Chondrocyte (in vitro differentiated cells): Measurements from ENCODE around the gene PGPEP1. TPM values are rescaled to one million over a fixed set of nuclear protein-coding genes. Genes with fewer than 3 reads are reported as not detected.
"Not testable (repeated sequence)": the region's sequence is repeated elsewhere in the genome, so short reads cannot be mapped to it uniquely, and the experiment has no call there.

ENCODE experiments used
- DNase-seq: peaks from one replicate; pipeline ENCODE4 v3.0.0; 2021; ENCODE audit warnings: mixed read lengths, low spot score
- H3K27ac Mint-ChIP-seq: one replicate; pipeline ENCODE4 v1.8.0; 2021; ENCODE audit warnings: mild to moderate bottlenecking, moderate library complexity, mixed read lengths; ENCODE audit not compliant: unreplicated experiment
- H3K27me3 Mint-ChIP-seq: 2 replicates; pipeline ENCODE4 v1.8.0; 2021; ENCODE audit warnings: low read depth, mixed read lengths
- H3K36me3 Mint-ChIP-seq: 2 replicates; pipeline ENCODE4 v1.8.0; 2021; ENCODE audit warnings: low read depth, mixed read lengths
- H3K4me1 Mint-ChIP-seq: 2 replicates; pipeline ENCODE4 v1.8.0; 2021; ENCODE audit warnings: low read depth, mild to moderate bottlenecking, mixed read lengths
- H3K4me3 Mint-ChIP-seq: one replicate; pipeline ENCODE4 v1.8.0; 2021; ENCODE audit warnings: mild to moderate bottlenecking, moderate library complexity, mixed read lengths; ENCODE audit not compliant: unreplicated experiment
- H3K9me3 Mint-ChIP-seq: 2 replicates; pipeline ENCODE4 v1.8.0; 2021; ENCODE audit warnings: low read depth, mixed read lengths
- CTCF ChIP-seq: fragments of 200-600 bp; sonication (generic); IDR thresholded peaks from 2 replicates; pipeline ENCODE4 v1.5.0; 2021; ENCODE audit warnings: antibody characterized with exemption, mild to moderate bottlenecking, moderate library complexity
- total RNA-seq: library from RNA; stranded (reverse); gene quantifications from 3 replicates; pipeline ENCODE4 v1.2.1, GENCODE V29; 2021

Gene PGPEP1
- total RNA-seq, 1 donor from 2014 or later: 21.5 TPM

DNA sequence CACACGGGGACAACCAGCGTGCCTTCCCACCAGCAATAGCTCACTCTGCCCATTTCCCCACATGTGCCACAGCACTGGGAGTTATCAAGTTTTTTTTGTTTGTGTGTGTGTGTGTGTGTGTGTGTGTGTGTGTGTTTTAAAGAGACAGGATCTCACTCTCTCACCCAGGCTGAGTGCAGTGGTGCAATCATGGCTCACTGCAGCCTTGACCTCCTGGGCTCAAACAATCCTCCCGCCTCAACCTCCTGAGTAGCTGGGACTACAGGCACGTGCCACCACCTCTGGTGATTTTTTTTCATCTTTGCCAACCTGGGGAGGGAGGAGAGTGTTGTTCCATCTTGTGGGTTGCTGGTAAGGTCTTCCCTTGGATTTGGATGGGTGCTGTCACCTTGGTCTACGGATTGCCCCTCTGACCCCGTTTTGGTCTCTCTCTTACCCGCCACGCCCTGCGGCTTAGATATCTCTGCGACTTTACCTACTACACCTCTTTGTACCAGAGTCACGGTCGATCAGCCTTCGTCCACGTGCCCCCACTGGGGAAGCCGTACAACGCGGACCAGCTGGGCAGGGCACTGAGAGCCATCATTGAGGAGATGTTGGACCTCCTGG, 22.6 kb downstream of the PGPEP1 start:
- no peaks in the 10 kb centered on the region for H3K27me3 Mint-ChIP-seq
- H3K36me3 Mint-ChIP-seq: peaks cover 14% of the 10 kb centered on the region
- H3K4me1 Mint-ChIP-seq: peaks cover 29% of the 10 kb centered on the region
- no peak overlapping the region for H3K4me3 Mint-ChIP-seq
- no peaks in the 10 kb centered on the region for H3K9me3 Mint-ChIP-seq
- no peak for TF ChIP-seq CTCF
- H3K27ac Mint-ChIP-seq: peak overlapping the region; percentile 98
- DNase-seq: no peak

DNA sequence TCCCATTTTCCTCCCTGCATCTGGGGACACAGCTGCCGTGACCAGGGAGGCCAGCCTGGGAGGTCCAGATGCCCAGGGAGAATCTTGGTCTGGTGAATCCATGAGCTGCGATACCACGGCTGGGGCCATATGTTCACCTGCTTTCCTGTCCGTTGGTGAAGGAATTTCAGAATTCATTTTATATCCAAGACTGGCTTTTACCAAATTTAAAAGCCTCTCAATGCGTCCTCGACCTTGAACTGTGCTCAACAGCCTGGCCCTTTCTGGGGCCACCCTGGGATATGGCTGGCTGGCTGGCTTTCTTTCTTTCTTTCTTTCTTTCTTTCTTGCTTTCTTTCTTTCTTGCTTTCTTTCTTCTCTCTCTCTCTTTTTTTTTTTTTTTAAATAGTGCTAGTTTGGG, 23.4 kb downstream of the PGPEP1 start:
- H3K27me3 Mint-ChIP-seq: no peaks in the 10 kb centered on the region
- TF ChIP-seq CTCF: no peak
- H3K4me1 Mint-ChIP-seq: peaks cover 35% of the 10 kb centered on the region
- peak overlapping the region; percentile 98 for H3K27ac Mint-ChIP-seq
- no peak for DNase-seq
- no peaks in the 10 kb centered on the region for H3K9me3 Mint-ChIP-seq
- H3K36me3 Mint-ChIP-seq: peaks cover 12% of the 10 kb centered on the region
- H3K4me3 Mint-ChIP-seq: no peak overlapping the region

DNA sequence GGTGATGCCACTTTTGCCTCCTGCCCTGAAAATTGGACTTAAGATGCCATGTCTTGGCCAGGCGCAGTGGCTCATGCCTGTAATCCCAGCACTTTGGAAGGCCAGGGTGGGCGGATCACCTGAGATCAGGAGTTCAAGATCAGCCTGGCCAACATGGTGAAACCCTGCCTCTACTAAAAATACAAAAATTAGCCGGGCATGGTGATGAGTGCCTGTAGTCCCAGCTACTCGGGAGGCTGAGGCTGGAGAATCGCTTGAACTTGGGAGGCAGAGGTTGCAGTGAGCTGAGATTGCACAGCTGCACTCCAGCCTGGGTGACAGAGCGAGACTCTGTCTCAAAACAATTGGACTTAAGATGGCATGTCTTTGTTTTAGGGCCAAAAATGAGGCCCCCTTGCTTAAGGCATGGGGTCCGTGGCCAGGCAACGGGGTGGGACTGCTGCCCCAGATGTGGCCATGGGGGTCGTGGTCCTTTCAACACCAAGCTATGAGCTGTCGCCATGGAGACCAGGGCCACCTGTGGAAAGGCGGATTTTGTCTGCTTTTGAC, 24.0 kb downstream of the PGPEP1 start:
- not testable (repeated sequence) for H3K27me3 Mint-ChIP-seq, DNase-seq, H3K36me3 Mint-ChIP-seq, H3K4me3 Mint-ChIP-seq, H3K9me3 Mint-ChIP-seq
- Mint-ChIP-seq H3K4me1 (peaks cover 36% of the 10 kb centered on the region), H3K27ac (peak overlapping the region; percentile 98)

DNA sequence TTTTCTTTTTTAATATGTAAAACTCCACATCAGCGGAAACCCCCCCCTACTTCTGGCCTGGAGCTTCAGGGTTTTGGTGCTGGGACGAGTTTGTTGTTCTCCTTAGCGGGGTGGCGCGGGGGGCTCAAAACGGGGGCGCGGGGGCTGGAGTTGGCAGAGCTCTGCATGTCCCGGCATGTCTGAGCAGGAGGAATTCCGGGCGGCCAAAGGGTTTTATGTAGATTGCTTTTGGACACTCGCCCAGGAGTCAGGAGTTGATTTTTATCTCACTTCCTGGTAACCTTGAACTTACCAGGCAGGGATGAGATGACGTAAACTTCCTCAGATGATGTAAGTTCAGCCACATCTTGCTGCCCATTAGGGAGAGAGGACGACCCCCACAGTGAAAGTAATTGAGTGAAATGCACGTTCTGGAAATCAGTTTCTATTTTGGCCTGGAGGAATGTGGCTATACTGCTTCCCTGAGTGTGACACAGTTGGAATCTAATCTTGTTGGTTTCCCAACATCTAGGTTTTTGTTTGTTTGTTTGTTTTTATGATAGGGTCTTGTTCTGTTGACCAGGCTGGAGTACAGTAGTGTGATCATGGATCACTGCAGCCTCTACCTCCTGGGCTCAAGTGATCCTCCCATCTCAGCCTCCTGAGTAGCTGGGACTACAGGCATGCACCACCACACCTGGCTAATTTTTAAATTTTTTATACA, 24.6 kb downstream of the PGPEP1 start:
- peaks cover 39% of the 10 kb centered on the region for H3K4me1 Mint-ChIP-seq
- peaks cover 5% of the 10 kb centered on the region for H3K36me3 Mint-ChIP-seq
- no peaks in the 10 kb centered on the region for H3K27me3 Mint-ChIP-seq
- H3K9me3 Mint-ChIP-seq: no peaks in the 10 kb centered on the region
- peak overlapping the region; percentile 98 for H3K27ac Mint-ChIP-seq
- H3K4me3 Mint-ChIP-seq: no peak overlapping the region
- no peak for DNase-seq
- TF ChIP-seq CTCF: no peak

GRCh38 chr19:18366021-18366435, 25.6 kb downstream of the PGPEP1 start:
- no peaks in the 10 kb centered on the region for H3K9me3 Mint-ChIP-seq
- H3K27me3 Mint-ChIP-seq: no peaks in the 10 kb centered on the region
- peaks cover 39% of the 10 kb centered on the region for H3K4me1 Mint-ChIP-seq
- no peak for TF ChIP-seq CTCF
- no peak for DNase-seq
- H3K27ac Mint-ChIP-seq: peak overlapping the region; percentile 98
- peaks cover 5% of the 10 kb centered on the region for H3K36me3 Mint-ChIP-seq
- H3K4me3 Mint-ChIP-seq: no peak overlapping the region
